HEK293T (cell line): ENCODE results near the gene SYF2.

Experiments used
- FOXA1 ChIP-seq: fragments of 450-650 bp; IDR thresholded peaks from 2 replicates; pipeline ENCODE4 v1.6.1; 2016; ENCODE audit warnings: mild to moderate bottlenecking
- FOXM1 ChIP-seq: fragments of 450-650 bp; IDR thresholded peaks from 2 replicates; pipeline ENCODE4 v1.6.1; 2017; ENCODE audit warnings: mild to moderate bottlenecking, borderline replicate concordance
- HDGF ChIP-seq: fragments of 450-650 bp; IDR thresholded peaks from 2 replicates; pipeline ENCODE4 v1.6.1; 2017; ENCODE audit warnings: antibody characterized with exemption, borderline replicate concordance
- NFRKB ChIP-seq: fragments of 450-650 bp; IDR thresholded peaks from 2 replicates; pipeline ENCODE4 v1.6.1; 2016; ENCODE audit warnings: mild to moderate bottlenecking, moderate library complexity
- SP1 ChIP-seq: fragments of 450-650 bp; IDR thresholded peaks from 2 replicates; pipeline ENCODE4 v1.6.1; 2017

- TF ChIP-seq FOXA1 (no peak), HDGF (no peak), SP1 (no peak), FOXM1 (no peak), NFRKB (no peak)
Measured at GRCh38 chr1:25185409-25186160, 46.7 kb downstream of the SYF2 start.
